Trophoblast cell (in vitro differentiated cells and primary cell): ENCODE data around the gene NOC2L.
A peak's percentile ranks its signal among the peaks of the same experiment; 100 is the strongest.

ENCODE experiments used
- DNase-seq, 2 donors: peaks; one replicate each; pipeline ENCODE4 v3.0.0-alpha.2; 2016
- H2AFZ ChIP-seq: 2 replicates; pipeline ENCODE4 v1.6.1; 2013; ENCODE audit warnings: low read length, moderate library complexity, mild to moderate bottlenecking; ENCODE audit not compliant: insufficient read depth, poor library complexity
- H2AK5ac ChIP-seq: 2 replicates; pipeline ENCODE4 v1.6.1; 2013; ENCODE audit warnings: mild to moderate bottlenecking, low read length
- H2BK120ac ChIP-seq: 2 replicates; pipeline ENCODE4 v1.6.1; 2013; ENCODE audit warnings: low read length, mild to moderate bottlenecking, moderate library complexity; ENCODE audit not compliant: insufficient read depth, poor library complexity
- H2BK12ac ChIP-seq: 2 replicates; pipeline ENCODE4 v1.6.1; 2013; ENCODE audit warnings: mild to moderate bottlenecking, low read length, moderate library complexity
- H2BK5ac ChIP-seq: 2 replicates; pipeline ENCODE4 v1.6.1; 2013; ENCODE audit warnings: low read length, low read depth, moderate library complexity, mild to moderate bottlenecking; ENCODE audit not compliant: poor library complexity
- H3K14ac ChIP-seq: 2 replicates; pipeline ENCODE4 v1.6.1; 2013; ENCODE audit warnings: mild to moderate bottlenecking, low read length
- H3K18ac ChIP-seq: 2 replicates; pipeline ENCODE4 v1.6.1; 2013; ENCODE audit warnings: mild to moderate bottlenecking, low read length
- H3K23ac ChIP-seq: 2 replicates; pipeline ENCODE4 v1.6.1; 2013; ENCODE audit warnings: low read length
- H3K27ac ChIP-seq: 2 replicates; pipeline ENCODE4 v1.5.1; 2013; ENCODE audit warnings: low read depth, mild to moderate bottlenecking, inconsistent platforms, low read length, moderate library complexity
- H3K27me3 ChIP-seq: 2 replicates; pipeline ENCODE4 v1.6.1; 2013; ENCODE audit warnings: inconsistent platforms, mild to moderate bottlenecking, low read length, moderate library complexity; ENCODE audit not compliant: insufficient read depth
- H3K36me3 ChIP-seq, 2 experiments: 1 replicate in 1 of 2; 2 replicates in 1 of 2; pipeline ENCODE4 v1.6.1; 2013; ENCODE audit warnings: low read length in 2 of 2, mild to moderate bottlenecking in 2 of 2, moderate library complexity in 1 of 2; ENCODE audit not compliant: insufficient read depth in 2 of 2, control insufficient read depth in 1 of 2
- H3K4ac ChIP-seq: 2 replicates; pipeline ENCODE4 v1.6.1; 2013; ENCODE audit warnings: low read depth, mild to moderate bottlenecking, low read length, moderate library complexity
- H3K4me1 ChIP-seq, 2 experiments: 1 replicate in 1 of 2; 2 replicates in 1 of 2; pipeline ENCODE4 v1.6.1; 2013; ENCODE audit warnings: low read length in 2 of 2, mild to moderate bottlenecking in 2 of 2, moderate library complexity in 1 of 2; ENCODE audit not compliant: insufficient read depth in 2 of 2, control insufficient read depth in 1 of 2
- H3K4me2 ChIP-seq: 2 replicates; pipeline ENCODE4 v1.6.1; 2013; ENCODE audit warnings: inconsistent platforms, mild to moderate bottlenecking, low read length, moderate library complexity
- H3K4me3 ChIP-seq: 2 replicates; pipeline ENCODE4 v1.5.1; 2013; ENCODE audit warnings: mild to moderate bottlenecking, low read depth, low read length, inconsistent platforms
- H3K79me1 ChIP-seq: one replicate; pipeline ENCODE4 v1.6.1; 2013; ENCODE audit warnings: low read length
- H3K79me2 ChIP-seq: 2 replicates; pipeline ENCODE4 v1.6.1; 2013; ENCODE audit warnings: low read length, mild to moderate bottlenecking; ENCODE audit not compliant: control insufficient read depth, insufficient read depth, poor library complexity
- H3K9ac ChIP-seq: 2 replicates; pipeline ENCODE4 v1.6.1; 2013; ENCODE audit warnings: mild to moderate bottlenecking, low read length
- H3K9me3 ChIP-seq: 2 replicates; pipeline ENCODE4 v1.6.1; 2013; ENCODE audit warnings: low read depth, mild to moderate bottlenecking, control low read depth, inconsistent platforms, low read length; ENCODE audit not compliant: insufficient read depth
- H4K12ac ChIP-seq: 2 replicates; pipeline ENCODE4 v1.6.1; 2013; ENCODE audit warnings: low read depth, mild to moderate bottlenecking, low read length, moderate library complexity
- H4K8ac ChIP-seq: 2 replicates; pipeline ENCODE4 v1.6.1; 2013; ENCODE audit warnings: low read depth, mild to moderate bottlenecking, low read length, moderate library complexity
- H4K91ac ChIP-seq: one replicate; pipeline ENCODE4 v1.6.1; 2013; ENCODE audit warnings: low read depth, mild to moderate bottlenecking, low read length, moderate library complexity
- WGBS: extraction: QIAGEN DNeasy Blood & Tissue Kit; methylation state at CpG from one replicate; pipeline ENCODE4 v1.1.7; 2013; ENCODE audit warnings: missing lambda C conversion rate; ENCODE audit not compliant: insufficient read length, insufficient coverage; ENCODE audit errors: extremely low coverage; 5-methylcytosine and 5-hydroxymethylcytosine counted together

The NOC2L gene

GRCh38 chr1:913491-914130, 45.4 kb downstream of the NOC2L start:
- Histone ChIP-seq H3K36me3 (no peaks in the 10 kb centered on the region), H3K9ac (no peak overlapping the region), H3K27me3 (no peaks in the 10 kb centered on the region), H2BK120ac (no peak overlapping the region), H2AK5ac (no peak overlapping the region), H2BK12ac (no peak overlapping the region), H3K9me3 (peaks cover 4% of the 10 kb centered on the region), H3K79me1 (no peaks in the 10 kb centered on the region), H3K4me3 (no peak overlapping the region), H4K8ac (no peak overlapping the region), H3K27ac (no peak overlapping the region), H4K12ac (no peak overlapping the region), H4K91ac (no peak overlapping the region), H3K79me2 (no peaks in the 10 kb centered on the region), H2AFZ (no peak overlapping the region), H3K4me1 (no peaks in the 10 kb centered on the region), H3K23ac (no peak overlapping the region), H3K4me2 (no peak overlapping the region), H3K4ac (no peak overlapping the region), H2BK5ac (no peak overlapping the region), H3K14ac (no peak overlapping the region), H3K18ac (no peak overlapping the region)
- DNase-seq: no peak
- no CpG with 5 or more reads among the region's 16 CpGs for WGBS

GRCh38 chr1:912740-913301, 46.2 kb downstream of the NOC2L start:
- no peak overlapping the region for H3K27ac ChIP-seq
- no peak overlapping the region for H2AFZ ChIP-seq
- no CpG with 5 or more reads among the region's 24 CpGs for WGBS

GRCh38 chr1:911875-912739, 46.9 kb downstream of the NOC2L start:
- no peak overlapping the region for H4K12ac ChIP-seq
- H2BK5ac ChIP-seq: no peak overlapping the region
- no peak overlapping the region for H3K18ac ChIP-seq
- no peak overlapping the region for H2BK12ac ChIP-seq
- no peak overlapping the region for H2AK5ac ChIP-seq
- H4K91ac ChIP-seq: no peak overlapping the region
- H3K4me3 ChIP-seq: no peak overlapping the region
- H2BK120ac ChIP-seq: no peak overlapping the region
- no peak overlapping the region for H3K4me2 ChIP-seq
- no peaks in the 10 kb centered on the region for H3K27me3 ChIP-seq
- no peak overlapping the region for H3K23ac ChIP-seq
- no peak overlapping the region for H3K4ac ChIP-seq
- H3K4me1 ChIP-seq: no peaks in the 10 kb centered on the region
- H3K27ac ChIP-seq: no peak overlapping the region
- no peak for DNase-seq
- H3K36me3 ChIP-seq: no peaks in the 10 kb centered on the region
- H3K14ac ChIP-seq: no peak overlapping the region
- no peak overlapping the region for H4K8ac ChIP-seq
- no peaks in the 10 kb centered on the region for H3K79me1 ChIP-seq
- H2AFZ ChIP-seq: no peak overlapping the region
- H3K79me2 ChIP-seq: no peaks in the 10 kb centered on the region
- no CpG with 5 or more reads among the region's 15 CpGs for WGBS
- H3K9ac ChIP-seq: no peak overlapping the region
- peaks cover 4% of the 10 kb centered on the region for H3K9me3 ChIP-seq

More at GRCh38 chr1:912740-913301, 46.2 kb downstream of the NOC2L start:
- H4K8ac ChIP-seq: no peak overlapping the region
- H2BK120ac ChIP-seq: no peak overlapping the region
- H3K4me1 ChIP-seq: no peaks in the 10 kb centered on the region
- no peak overlapping the region for H2BK12ac ChIP-seq
- no peaks in the 10 kb centered on the region for H3K27me3 ChIP-seq
- peaks cover 4% of the 10 kb centered on the region for H3K9me3 ChIP-seq
- H3K79me2 ChIP-seq: no peaks in the 10 kb centered on the region
- H2AK5ac ChIP-seq: no peak overlapping the region
- no peak overlapping the region for H3K9ac ChIP-seq
- H3K36me3 ChIP-seq: no peaks in the 10 kb centered on the region
- H3K23ac ChIP-seq: no peak overlapping the region
- H2BK5ac ChIP-seq: no peak overlapping the region
- no peak overlapping the region for H3K18ac ChIP-seq
- H4K91ac ChIP-seq: no peak overlapping the region
- H3K4me3 ChIP-seq: no peak overlapping the region
- no peak overlapping the region for H3K14ac ChIP-seq
- no peak overlapping the region for H4K12ac ChIP-seq
- H3K79me1 ChIP-seq: no peaks in the 10 kb centered on the region
- H3K4ac ChIP-seq: no peak overlapping the region
- peak in 1 of 2 donors; percentile 38 for DNase-seq
- H3K4me2 ChIP-seq: no peak overlapping the region

- Histone ChIP-seq H3K9me3 (peaks cover 4% of the 10 kb centered on the region), H3K79me2 (no peaks in the 10 kb centered on the region), H3K36me3 (no peaks in the 10 kb centered on the region), H4K8ac (no peak overlapping the region), H2BK5ac (no peak overlapping the region), H3K4me1 (no peaks in the 10 kb centered on the region), H4K12ac (no peak overlapping the region), H4K91ac (no peak overlapping the region), H3K27me3 (no peaks in the 10 kb centered on the region), H3K18ac (no peak overlapping the region), H2BK12ac (no peak overlapping the region), H3K9ac (no peak overlapping the region), H3K4me3 (peak overlapping the region; percentile 10), H3K4me2 (no peak overlapping the region), H3K4ac (no peak overlapping the region), H3K14ac (no peak overlapping the region), H3K27ac (no peak overlapping the region), H3K79me1 (no peaks in the 10 kb centered on the region), H2AK5ac (no peak overlapping the region), H3K23ac (no peak overlapping the region), H2AFZ (no peak overlapping the region), H2BK120ac (no peak overlapping the region)
- peak in 1 of 2 donors; percentile 32 for DNase-seq
- no CpG with 5 or more reads among the region's 25 CpGs for WGBS
These were observed 48.0 kb downstream of the NOC2L start for GRCh38 chr1:910881-911721.
